HG03457 (cell line): ENCODE results near the gene CIDEB.
"Not testable (repeated sequence)": the region's sequence is repeated elsewhere in the genome, so short reads cannot be mapped to it uniquely, and the experiment has no call there.

Experiments
- ATAC-seq: cut with Tn5 transposase; IDR thresholded peaks from one replicate; pipeline ENCODE4 v1.9.1; 2021; ENCODE audit warnings: moderate number of reproducible peaks; ENCODE audit not compliant: unreplicated experiment

Gene CIDEB

DNA sequence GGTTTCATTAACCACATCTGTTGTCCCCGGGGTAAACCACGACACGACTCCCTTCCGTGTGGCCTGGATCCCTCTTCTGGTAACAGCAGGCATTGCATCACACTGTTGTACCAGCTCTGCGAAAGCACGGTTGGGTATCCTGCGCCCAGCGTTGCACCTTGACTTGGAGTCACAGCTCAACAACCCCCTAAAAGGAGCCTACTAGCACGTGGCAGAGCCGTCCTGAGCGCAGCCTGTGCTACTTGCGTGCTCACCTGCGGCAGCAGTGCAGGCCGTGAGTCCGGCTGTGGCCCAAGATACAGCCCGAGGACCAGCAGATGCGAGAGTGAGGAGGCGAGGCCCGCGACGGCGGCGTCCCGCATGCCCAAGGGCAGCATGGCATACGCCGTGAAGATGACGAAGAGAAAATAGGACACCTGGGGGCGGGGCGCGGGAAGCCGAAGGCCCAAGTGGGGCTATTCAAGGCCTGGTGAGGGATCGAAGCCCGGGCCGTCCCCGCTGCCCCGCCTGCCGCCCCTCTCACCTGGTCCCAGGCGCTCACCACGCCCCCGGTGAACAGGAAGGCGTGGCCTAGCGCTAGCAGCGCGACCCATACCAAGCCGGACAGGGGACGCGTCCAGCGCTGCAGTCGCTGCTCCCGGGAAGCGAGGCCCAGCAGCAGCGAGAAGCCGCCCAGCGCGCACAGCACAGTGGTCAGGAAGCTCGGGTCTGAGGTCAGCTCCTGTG, 24.7 kb upstream of the CIDEB start:
- ATAC-seq, result peak; percentile 82

DNA sequence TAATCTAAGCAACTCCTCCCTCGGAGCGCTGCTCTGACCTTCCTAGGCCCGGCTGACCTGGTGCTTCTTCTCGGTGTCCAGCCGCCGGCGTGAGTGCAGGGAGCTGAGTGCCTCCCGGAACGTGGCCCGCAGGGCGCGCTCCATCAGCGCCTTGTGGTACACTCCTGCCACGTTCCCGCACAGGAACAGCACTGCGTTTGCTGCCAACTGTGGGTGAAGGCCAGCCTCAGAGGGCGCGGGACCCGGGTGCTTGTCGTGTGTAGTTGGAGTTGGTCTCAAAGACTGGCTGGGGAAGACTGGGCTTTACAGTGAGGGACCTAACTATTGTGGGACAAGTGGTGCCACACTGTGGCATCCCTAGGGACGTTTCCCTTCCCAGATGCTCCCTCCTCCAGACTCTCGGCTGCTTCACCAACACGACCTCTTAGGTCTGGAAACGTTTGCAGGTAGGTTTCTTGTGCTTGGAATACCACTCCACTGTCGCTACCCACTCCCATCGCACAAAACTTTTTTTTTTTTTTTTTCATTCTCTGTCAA, 24.0 kb upstream of the CIDEB start:
- ATAC-seq, result no peak

DNA sequence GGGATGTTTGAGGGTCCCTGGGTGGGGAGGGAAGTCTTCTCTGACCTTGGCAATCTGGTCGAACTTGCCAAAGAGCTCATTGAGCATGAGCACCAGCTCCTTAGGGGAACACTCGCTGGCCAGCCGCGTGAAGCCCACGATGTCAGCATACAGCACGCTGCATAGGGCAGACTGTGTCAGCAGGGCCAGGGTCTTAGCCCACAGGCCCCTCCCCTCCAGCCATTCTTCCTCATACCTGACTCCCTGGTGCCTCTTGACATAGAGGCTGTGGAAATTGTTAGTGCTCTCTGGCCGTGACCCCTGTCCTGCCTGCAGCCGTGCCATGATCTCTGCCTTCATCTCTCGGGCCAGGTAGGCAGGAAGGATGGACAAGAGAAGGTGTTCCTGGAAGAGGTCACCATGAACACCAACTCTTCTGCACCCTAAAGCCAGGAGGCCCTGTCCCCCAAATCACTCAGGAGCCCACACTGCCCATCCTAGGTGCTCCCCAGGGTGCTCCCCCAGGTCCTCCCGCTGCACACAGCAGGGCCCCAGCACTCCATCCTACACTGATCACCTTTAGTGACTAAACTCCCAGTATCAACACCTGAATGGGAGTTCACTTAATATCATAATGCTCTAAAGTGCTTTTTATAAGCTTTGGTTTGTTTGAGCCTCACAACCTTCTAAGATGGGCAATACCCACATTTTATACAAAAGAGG, 23.3 kb upstream of the CIDEB start:
- ATAC-seq, result no peak

DNA sequence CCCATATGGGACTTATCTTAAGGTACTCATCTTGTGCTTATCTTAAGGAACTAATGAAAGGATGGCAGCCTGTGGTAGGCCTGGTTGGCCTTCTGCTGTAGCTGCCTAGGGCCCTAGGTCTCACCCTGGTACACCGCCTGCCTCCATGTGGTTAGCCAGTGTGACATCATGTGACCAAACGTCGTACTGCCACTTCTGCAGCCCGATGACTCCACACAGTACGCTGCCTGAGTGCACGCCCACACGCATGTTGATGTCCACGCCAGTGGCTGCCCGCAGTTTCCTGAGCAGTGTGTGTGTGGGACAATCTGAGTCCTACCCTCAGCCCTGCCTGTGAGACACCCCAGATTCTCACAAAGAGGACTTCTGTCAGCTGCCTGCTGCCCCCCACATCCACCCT, 22.0 kb upstream of the CIDEB start:
- no peak for ATAC-seq

DNA sequence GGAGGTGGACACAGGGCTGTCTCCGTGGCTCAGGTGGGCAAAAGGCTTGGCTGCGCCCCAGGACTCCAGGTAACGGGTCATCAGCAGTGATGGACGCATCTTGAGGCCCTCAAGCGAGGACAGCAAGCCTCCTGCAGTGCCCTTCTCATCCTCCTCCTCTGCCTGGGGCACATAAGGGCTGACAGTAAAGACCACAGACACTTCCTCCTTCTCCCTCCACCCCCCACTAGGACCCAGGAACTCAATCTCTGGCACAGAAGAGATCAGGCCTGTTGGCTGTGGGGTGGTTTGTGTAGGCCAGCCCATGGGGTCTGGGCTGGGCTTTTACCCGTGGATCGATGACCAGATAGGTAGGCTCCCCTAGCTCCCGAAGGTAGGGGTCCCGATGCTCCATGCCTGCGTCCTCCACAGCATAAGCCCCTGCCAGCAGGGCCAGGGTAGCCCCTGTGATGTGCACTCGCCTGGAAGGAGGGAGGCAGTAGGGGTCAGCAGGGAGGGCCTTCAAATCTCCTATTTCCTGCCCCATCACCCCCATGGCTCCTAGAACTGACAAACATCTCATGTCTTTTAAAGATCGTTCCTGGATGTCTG, 21.4 kb upstream of the CIDEB start:
- no peak for ATAC-seq

DNA sequence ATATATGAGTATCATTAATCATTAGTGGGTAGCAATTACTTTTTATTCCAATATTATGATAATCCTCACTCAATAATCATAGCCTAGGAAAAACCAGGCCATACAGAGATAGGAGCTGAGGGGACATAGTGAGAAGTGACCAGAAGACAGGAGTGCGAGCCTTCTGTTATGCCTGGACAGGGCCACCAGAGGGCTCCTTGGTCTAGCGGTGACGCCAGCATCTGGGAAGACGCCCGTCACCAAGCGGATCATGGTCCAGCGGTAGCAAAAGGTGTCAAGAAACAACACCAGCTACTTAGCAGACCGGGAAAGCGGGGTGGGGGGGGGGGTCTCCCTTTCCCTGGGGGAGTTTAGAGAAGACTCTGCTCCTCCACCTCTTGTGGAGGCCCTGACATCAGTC, 20.1 kb upstream of the CIDEB start:
- ATAC-seq, result not testable (repeated sequence)

DNA sequence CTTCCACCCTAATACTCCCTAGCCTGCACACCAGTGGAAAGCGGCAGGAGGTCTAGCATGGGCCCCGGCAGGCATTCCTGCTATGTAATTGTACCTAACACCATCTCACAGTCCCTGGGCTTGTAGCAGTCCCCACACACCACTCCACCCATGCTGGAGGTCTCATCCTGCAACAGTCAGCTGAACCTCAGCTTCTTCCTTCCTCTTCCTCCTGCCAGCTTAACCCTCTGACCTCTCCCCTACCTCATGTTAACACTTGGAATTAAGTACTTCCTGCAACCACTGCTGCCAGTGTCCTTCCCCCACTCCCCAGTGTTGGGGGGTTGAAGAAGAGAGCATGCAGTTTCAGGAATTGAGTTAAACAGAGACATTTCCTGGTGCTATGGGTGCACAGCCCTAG, 19.5 kb upstream of the CIDEB start:
- no peak for ATAC-seq

DNA sequence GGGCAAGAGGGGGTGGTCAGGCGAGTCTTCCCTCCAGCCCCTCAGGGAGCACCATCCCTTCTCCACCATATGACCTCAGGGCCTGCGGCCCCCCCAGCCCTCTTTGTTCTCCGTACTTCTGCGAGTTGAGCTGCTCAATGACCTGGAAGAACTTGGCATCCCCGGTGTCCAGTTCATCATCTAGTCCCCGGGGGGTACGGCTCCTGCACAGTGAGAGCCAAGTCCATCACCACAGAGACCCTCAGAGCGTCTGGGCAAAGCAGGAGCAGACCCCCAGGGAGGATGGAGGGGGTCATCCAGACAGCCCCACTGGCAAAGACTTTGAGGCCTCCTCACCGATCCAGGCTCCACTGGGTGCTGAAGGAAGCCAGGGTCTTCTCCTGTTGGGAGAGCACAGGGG, 18.2 kb upstream of the CIDEB start:
- no peak for ATAC-seq

DNA sequence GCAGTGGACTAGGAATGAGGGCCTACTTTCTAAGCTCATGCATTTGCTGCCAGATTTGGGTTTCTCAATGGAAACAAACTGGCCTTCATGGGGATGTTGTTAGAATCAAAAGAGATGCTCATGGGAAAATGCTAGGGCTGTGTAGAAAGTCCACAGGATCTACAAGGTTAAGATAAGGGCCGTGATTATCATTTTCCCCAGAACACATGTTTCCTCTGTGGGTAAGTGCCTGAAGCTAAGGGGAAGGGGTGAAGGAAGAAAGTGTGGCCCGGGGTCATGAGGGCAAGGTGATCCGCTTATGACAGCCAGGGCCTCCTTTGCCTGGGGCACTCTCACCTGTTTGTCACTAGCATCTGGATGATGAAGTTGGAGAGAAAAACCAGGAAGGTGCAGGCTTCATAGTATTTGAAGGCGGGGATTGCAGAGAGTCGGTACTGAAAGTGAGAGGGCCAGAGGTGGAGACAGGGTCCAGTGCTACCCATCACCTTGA, 17.3 kb upstream of the CIDEB start:
- ATAC-seq, result no peak

DNA sequence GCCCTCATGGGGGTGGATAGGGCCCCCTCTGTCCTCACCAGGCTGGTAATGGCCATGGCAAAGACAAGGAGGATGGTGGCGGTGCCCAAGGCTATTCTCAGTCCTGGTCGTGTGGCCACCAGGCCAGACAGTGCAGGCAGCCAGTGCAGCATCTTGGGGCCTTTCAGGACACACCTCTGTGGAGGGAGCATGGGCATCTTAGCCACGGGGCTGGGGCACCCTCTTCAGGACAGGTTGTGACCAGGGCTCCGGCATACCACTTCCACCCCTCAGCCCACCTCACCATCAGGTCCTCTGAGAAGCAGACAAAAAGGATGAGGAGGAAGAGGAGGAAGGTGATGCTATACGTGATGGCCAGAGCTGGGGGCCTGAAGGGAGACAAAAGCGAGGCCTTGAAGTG, 16.2 kb upstream of the CIDEB start:
- no peak for ATAC-seq

DNA sequence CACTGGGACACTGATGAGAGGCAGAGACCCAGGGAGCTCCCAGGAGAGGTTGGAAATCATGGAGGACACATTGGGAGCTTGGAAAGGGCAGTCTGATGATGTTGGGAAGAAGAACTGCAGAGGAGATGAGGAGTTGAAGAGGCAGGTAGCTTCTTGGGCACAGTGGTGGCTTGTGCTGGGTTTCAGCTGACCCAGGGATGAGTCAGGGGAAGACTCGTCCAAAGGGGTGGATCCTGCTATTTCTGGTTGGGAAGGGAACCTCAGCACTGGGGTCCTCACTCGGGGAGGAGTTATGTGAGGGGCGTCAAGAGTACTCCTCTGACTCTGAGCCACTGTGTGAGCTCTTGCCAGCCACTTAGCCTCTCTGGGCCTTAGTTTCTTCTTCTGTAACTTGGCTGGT, 15.6 kb upstream of the CIDEB start:
- no peak for ATAC-seq

DNA sequence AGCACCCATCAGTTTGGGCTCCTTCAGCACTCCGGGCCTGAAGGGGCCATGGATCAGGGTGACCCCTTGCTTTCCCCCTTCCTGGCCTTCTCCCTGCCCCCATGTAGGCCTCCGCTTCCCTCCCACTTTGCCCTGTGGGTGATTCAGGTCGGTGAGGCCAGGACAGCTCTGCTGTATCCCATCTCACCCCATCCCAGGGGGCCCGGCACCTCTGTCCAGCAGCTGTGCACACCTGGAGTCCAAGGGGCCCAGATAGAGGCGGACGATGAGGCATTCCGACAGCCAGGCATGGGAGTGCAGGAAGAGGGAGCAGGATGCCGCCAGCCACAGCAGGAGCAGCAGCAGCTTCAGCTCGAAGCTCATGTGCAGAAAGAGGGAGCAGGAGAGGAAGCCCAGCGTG, 14.9 kb upstream of the CIDEB start:
- ATAC-seq, result no peak

DNA sequence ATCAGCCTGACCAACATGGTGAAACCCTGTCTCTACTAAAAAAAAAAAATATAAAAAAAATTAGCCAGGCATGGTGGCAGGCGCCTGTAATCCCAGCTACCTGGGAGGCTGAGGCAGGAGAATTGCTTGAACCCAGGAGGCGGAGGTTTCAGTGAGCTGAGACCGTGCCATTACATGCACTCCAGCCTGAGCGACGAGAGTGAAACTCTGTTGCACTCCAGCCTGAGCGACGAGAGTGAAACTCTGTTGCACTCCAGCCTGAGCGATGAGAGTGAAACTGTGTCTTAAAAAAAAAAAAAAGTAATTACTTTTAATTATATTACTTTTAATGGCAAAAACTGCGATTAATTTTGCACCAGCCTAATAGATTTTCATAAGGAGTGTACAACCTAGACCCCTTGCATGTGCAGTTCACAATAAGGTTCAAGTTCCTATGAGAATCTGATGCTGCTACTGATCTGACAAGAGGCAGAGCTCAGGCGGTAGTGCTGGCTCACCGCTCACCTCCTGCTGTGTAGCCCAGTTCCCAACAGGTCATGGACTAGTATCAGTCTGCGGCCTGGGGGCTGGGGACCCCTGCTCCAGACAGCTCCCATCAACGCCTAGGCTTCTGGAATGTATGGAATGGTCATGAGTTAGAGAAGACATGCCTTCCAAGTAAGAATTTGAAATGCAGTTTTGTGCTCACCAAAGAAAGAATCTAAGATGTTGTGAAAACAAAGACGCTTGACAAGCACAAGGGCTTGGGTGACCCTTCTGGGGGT, 13.6 kb upstream of the CIDEB start:
- ATAC-seq, result no peak

DNA sequence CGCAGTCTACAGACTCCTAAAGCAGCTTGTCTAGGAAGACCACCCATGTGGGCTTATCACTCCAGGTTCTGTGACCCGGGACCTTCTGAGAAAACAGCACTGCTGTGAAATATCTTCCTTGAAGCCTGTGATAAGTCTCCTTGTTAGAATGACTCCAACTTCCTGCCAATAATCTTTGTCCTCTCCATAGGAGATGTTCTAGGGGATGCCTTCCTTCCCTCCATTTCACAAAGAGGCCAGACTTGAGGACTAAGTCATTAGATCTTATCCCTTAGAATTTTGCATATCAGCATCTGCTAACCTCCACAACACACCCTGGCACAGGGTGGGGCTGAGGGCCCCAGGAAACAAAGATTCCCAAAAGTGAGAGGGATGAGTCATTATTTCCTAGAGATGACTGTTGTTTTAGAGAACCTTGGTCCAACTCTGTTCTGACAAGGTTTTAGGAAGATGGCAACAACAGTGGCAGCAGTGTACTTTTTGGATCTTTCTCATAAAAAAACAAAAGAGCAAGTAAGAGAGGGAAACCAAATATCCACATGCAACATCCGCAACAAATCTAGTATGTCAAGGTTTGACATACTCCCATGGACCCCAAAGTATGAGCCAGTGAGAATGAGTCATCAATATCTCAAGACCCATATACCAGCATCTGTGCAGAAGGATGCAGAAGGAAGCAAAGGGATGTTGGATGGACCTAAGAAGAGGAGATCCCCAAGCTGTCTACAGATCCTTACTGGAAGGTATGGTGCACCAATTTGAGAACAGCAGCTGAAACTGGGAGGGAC, 9.6 kb upstream of the CIDEB start:
- no peak for ATAC-seq

DNA sequence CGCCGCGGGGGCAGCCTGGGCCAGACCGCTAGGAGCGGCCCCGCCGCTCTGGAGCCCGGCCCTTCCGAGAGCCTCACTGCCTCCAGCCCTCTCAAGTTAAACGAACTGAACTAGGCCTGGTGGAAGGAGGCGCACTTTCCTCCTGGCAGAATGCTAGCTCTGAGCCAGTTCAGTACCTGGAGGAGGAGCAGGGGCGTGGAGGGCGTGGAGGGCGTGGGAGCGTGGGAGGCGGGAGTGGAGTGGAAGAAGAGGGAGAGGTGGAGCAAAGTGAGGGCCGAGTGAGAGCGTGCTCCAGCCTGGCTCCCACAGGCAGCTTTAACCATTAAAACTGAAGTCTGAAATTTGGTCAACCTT, 8.8 kb upstream of the CIDEB start:
- ATAC-seq, result no peak

DNA sequence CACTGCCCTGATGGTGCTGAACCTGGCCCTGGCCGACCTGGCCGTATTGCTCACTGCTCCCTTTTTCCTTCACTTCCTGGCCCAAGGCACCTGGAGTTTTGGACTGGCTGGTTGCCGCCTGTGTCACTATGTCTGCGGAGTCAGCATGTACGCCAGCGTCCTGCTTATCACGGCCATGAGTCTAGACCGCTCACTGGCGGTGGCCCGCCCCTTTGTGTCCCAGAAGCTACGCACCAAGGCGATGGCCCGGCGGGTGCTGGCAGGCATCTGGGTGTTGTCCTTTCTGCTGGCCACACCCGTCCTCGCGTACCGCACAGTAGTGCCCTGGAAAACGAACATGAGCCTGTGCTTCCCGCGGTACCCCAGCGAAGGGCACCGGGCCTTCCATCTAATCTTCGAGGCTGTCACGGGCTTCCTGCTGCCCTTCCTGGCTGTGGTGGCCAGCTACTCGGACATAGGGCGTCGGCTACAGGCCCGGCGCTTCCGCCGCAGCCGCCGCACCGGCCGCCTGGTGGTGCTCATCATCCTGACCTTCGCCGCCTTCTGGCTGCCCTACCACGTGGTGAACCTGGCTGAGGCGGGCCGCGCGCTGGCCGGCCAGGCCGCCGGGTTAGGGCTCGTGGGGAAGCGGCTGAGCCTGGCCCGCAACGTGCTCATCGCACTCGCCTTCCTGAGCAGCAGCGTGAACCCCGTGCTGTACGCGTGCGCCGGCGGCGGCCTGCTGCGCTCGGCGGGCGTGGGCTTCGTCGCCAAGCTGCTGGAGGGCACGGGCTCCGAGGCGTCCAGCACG, 8.2 kb upstream of the CIDEB start:
- ATAC-seq, result no peak

DNA sequence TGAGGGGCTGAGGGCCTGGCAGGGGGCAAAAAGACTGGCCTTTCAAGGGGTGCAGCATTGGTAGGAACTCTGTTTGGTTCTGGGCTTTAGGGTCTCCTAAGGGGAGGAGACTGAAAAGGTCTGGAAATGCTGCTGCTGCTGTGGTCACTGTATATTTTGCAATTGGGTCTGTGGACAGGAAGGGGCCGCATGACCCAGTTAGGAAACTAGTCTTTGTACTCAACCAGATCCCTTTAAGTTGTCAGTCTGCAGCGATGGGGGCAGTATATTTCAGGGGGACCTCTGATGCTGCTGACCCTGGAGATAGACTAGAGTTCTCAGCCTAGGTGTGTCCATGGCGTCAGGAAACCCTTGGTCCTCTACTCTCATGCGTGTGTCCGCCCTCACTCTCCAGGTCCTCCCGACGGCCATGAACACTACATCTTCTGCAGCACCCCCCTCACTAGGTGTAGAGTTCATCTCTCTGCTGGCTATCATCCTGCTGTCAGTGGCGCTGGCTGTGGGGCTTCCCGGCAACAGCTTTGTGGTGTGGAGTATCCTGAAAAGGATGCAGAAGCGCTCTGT, 7.5 kb upstream of the CIDEB start:
- no peak for ATAC-seq

DNA sequence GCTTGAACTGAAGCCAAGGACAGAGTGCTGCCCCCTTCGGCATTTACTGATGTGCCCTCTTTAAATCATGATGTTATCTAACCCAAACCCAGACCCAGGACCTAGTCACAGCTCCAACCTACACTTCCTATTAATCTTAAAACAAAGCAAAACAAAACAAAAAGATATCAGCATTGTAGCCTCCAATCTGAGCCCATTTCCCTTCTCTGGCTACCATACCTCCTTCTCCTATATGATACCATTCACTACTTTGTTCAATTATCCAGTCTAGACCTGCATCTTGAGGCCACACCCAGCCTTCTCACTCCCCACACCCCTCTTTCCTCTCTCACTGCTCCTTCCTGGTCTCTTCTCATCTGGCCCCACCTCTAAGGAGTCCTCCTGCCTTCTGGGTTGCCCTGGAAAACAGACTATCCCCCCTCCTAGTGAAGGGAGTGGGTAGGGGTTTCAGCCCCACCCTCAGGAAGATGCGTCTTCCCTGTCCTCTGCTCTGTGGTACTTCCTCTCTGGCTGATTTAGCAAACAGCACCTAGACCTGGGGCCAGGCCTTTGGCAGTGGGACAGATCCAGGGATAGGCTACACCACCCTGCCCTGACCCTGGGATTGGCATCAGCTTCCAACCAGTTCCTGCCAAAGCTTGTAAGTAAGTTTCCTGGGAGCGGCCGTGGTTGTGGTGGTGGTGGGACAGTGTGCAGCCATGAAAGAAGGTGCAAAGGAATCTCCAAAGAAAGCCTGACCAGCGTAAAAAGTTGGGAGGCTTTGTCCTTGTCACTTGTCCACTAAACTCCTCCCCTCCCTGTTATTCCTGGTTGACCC, 6.8 kb upstream of the CIDEB start:
- no peak for ATAC-seq

DNA sequence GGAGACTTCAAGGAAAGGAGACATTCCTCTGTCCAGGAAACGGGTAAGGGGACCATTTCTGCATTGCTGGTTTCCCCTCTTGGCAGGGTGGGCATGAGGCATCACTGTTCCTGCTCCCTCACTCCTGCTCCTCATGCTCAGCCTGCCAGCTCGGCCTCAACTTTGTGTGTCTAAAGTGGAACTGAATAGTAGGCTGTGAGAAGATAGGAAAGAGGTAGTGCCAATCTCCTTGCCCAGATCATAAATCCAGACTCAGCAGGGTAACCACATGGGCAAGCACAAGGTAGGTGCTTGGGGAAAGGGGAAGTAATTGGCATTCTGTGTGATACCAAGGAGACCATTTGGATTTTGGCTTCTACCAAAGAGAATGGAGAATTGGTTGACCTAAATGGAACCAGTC, 6.1 kb upstream of the CIDEB start:
- no peak for ATAC-seq
